Heart right ventricle (tissue), 16 donors: ENCODE results near the gene IGSF9. TPM values are rescaled to one million over a fixed set of nuclear protein-coding genes. Genes with fewer than 3 reads are reported as not detected.

Experiments used
- ATAC-seq, 8 donors: fragments of 200-7000 bp; cut with Tn5 transposase; one replicate each; pipeline ENCODE4 v1.9.1; 2020; ENCODE audit warnings: mild to moderate bottlenecking in 8 of 8, moderate library complexity in 8 of 8, moderate number of reproducible peaks in 1 of 8
- DNase-seq, 2 donors: peaks; one replicate each; pipeline ENCODE4 v3.0.0-alpha.2; 2020
- H3K27ac ChIP-seq, 10 donors: fragments of 200-600 bp; sonication (generic) in 2 of 10; one replicate each; pipeline versions ENCODE4 v1.5.0 to v1.8.0; 2020 to 2022; ENCODE audit warnings: mild to moderate bottlenecking in 3 of 10
- H3K27me3 ChIP-seq, 7 donors: fragments of 200-600 bp; one replicate each; pipeline ENCODE4 v1.8.0; 2021 to 2022; ENCODE audit warnings: mild to moderate bottlenecking in 2 of 7
- H3K36me3 ChIP-seq, 9 donors: fragments of 200-600 bp; sonication (generic) in 1 of 9; one replicate each; pipeline versions ENCODE4 v1.5.0 to v1.8.0; 2020 to 2022; ENCODE audit warnings: mild to moderate bottlenecking in 2 of 9
- H3K4me1 ChIP-seq, 9 donors: fragments of 200-600 bp; sonication (generic) in 1 of 9; one replicate each; pipeline versions ENCODE4 v1.5.0 to v1.8.0; 2020 to 2022; ENCODE audit warnings: mild to moderate bottlenecking in 4 of 9
- H3K4me3 ChIP-seq, 10 donors: fragments of 200-600 bp; sonication (generic) in 2 of 10; one replicate each; pipeline versions ENCODE4 v1.5.0 to v1.8.0; 2020 to 2022; ENCODE audit warnings: mild to moderate bottlenecking in 7 of 10, moderate library complexity in 2 of 10
- H3K9me3 ChIP-seq, 11 donors: fragments of 200-600 bp in 10 of 11; sonication (generic) in 2 of 11; one replicate each; pipeline versions ENCODE4 v1.5.0 to v1.8.0; 2013 to 2022; ENCODE audit warnings: mild to moderate bottlenecking in 2 of 11, control low read depth in 1 of 11, moderate library complexity in 1 of 11
- WGBS, 2 donors: extraction: QIAGEN DNeasy Blood & Tissue Kit; methylation state at CpG; one replicate each; pipeline ENCODE4 v1.1.7; 2013; ENCODE audit warnings: inconsistent platforms in 1 of 2; 5-methylcytosine and 5-hydroxymethylcytosine counted together
- intact Hi-C, 10 donors: fragments of 100-400 bp; cut with DNase I; formaldehyde crosslinking; loops; one replicate each; pipeline versions ENCODE4 v1.11.1 to v1.14.2; 2022
- polyA plus RNA-seq, 2 donors: library from polyadenylated mRNA; stranded (reverse); fragments of 200-250 nt; gene quantifications; one replicate each; pipeline ENCODE4 v1.2.3, GENCODE V29; 2013
- total RNA-seq, 10 donors: library from RNA; stranded (reverse); fragmentation: NEBNext Ultra II Directional in 3 of 10; extraction: Animal tissue kit (Norgen Biotek cat#: 25700) in 3 of 10; gene quantifications; one replicate each; pipeline versions ENCODE4 v1.2.1 to v1.2.4, GENCODE V29; 2021 to 2023
- TF ChIP-seq, protein P1 (sequence below), 9 donors: fragments of 200-600 bp; sonication (generic) in 2 of 9; IDR thresholded peaks; one replicate each; pipeline versions ENCODE4 v1.5.0 to v1.8.0; 2021 to 2022; ENCODE audit warnings: antibody characterized with exemption in 9 of 9, mild to moderate bottlenecking in 5 of 9, moderate library complexity in 1 of 9
- donor health status: Arrhythmogenic right ventricular cardiomyopathy.
- donor health status: ischemic (EF 13 %, LVEDD 7.1; RV severe dilation, severe dysfunction).
- donor health status: healthy with polysubstance abuse.
- donor health status: DM: no; HTN: yes; CAD: no.
- donor health status: DM: no; HTN: no; CAD: no.
- donor health status: ischemic (EF 25% LVEDD 6.9; RV normal size, moderate dysfunction).
- donor health status: ischemic (EF 25% LVEDD 5.7; RV mildly dilated, moderate dysfunction).
- donor health status: healthy.
- donor health status: DM: yes; HTN: yes; CAD: no.
- donor health status: Ischemic cardiomyopathy.
- donor health status: ischemic (EF 35%, LVEDD 5.7; RV mildly dilated, moderate dysfunction).
- donor health status: nonischemic (EF 11% LVEDD 7.7; RV severe dilation, severe dysfunction).
- donor health status: DM: yes; HTN: yes; CAD: no.
- donor health status: PGD.
- donor health status: ischemic (EF 29% LVEDD 5.4; RV normal size, mild dysfunction).
- donor health status: nonischemic (EF 23%, LVEDD 6.1; RV moderate dilation, normal function).

Gene IGSF9
- total and polyA plus RNA-seq, 12 donors: 0.03 to 0.15 (median 0.08) TPM; not detected in 7

DNA sequence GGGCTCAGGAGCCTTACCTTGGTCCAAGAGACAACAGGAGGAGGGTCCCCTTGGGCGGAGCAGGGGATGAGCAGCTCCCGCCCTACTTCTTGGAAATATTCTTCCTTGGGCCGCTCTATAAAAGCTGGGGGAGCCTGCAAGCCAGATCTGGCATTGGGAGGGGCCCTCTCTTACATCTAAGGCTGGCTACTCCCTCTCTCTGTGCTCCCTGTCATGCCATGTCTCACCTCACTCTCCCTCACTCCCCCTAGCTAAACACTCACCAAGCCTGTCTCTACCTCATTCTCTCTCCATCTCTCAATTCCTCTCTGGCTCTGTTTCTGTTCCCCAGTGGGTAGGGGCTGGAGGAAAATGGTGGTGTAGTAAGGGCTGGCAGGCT is 13.6 kb downstream of the IGSF9 start:
- H3K9me3 ChIP-seq: no peaks in the 10 kb centered on the region
- TF ChIP-seq, protein P1, sequence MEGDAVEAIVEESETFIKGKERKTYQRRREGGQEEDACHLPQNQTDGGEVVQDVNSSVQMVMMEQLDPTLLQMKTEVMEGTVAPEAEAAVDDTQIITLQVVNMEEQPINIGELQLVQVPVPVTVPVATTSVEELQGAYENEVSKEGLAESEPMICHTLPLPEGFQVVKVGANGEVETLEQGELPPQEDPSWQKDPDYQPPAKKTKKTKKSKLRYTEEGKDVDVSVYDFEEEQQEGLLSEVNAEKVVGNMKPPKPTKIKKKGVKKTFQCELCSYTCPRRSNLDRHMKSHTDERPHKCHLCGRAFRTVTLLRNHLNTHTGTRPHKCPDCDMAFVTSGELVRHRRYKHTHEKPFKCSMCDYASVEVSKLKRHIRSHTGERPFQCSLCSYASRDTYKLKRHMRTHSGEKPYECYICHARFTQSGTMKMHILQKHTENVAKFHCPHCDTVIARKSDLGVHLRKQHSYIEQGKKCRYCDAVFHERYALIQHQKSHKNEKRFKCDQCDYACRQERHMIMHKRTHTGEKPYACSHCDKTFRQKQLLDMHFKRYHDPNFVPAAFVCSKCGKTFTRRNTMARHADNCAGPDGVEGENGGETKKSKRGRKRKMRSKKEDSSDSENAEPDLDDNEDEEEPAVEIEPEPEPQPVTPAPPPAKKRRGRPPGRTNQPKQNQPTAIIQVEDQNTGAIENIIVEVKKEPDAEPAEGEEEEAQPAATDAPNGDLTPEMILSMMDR (IDR thresholded peaks at IDR 0.05): no peak
- peaks cover 0 to 13% (median 10%) of the 10 kb centered on the region in 9 donors for H3K4me1 ChIP-seq
- H3K27me3 ChIP-seq: no peaks in the 10 kb centered on the region
- intact Hi-C loops: loop anchor here in 1 of 10 donors (10.0 kb wide), 1 partner anchor 443 kb away; no protein-coding TSS in a partner anchor
- H3K27ac ChIP-seq: no peak overlapping the region
- WGBS, 2 donors: 94 to 96% methylated on average over 3 of the region's 3 CpGs
- H3K4me3 ChIP-seq: no peak overlapping the region
- ATAC-seq (no peak), DNase-seq (no peak)
- H3K36me3 ChIP-seq: no peaks in the 10 kb centered on the region

- H3K9me3 ChIP-seq: no peaks in the 10 kb centered on the region
- no peaks in the 10 kb centered on the region for H3K36me3 ChIP-seq
- no peaks in the 10 kb centered on the region for H3K27me3 ChIP-seq
- TF ChIP-seq, protein P1 (IDR thresholded peaks at IDR 0.05): no peak
- H3K27ac ChIP-seq: no peak overlapping the region
- ATAC-seq: no peak
- DNase-seq: no peak
- intact Hi-C loops: loop anchor here in 1 of 10 donors (10.0 kb wide), 1 partner anchor 444 kb away; no protein-coding TSS in a partner anchor
- peaks cover 1 to 11% (median 8%) of the 10 kb centered on the region in 9 donors for H3K4me1 ChIP-seq
- H3K4me3 ChIP-seq: no peak overlapping the region
- 91 to 92% methylated on average over 13 of the region's 13 CpGs for WGBS, 2 donors
These were observed 14.2 kb downstream of the IGSF9 start for GRCh38 chr1:159931101-159931794.

GRCh38 chr1:159930634-159931033 is 14.8 kb downstream of the IGSF9 start:
- Histone ChIP-seq H3K9me3 (no peaks in the 10 kb centered on the region), H3K27me3 (no peaks in the 10 kb centered on the region), H3K27ac (no peak overlapping the region), H3K4me1 (peaks cover 3 to 12% (median 8%) of the 10 kb centered on the region in 9 donors), H3K36me3 (no peaks in the 10 kb centered on the region), H3K4me3 (no peak overlapping the region)
- TF ChIP-seq, protein P1 (IDR thresholded peaks at IDR 0.05): no peak
- ATAC-seq (no peak), DNase-seq (no peak)
- intact Hi-C loops: loop anchor here in 1 of 10 donors (10.0 kb wide), 1 partner anchor 444 kb away; no protein-coding TSS in a partner anchor
- WGBS, 2 donors: 95% methylated on average over 8 of the region's 8 CpGs

- WGBS, 2 donors: 93 to 97% methylated on average over 11 of the region's 11 CpGs
- no peaks in the 10 kb centered on the region for H3K36me3 ChIP-seq
- no peak overlapping the region for H3K4me3 ChIP-seq
- H3K9me3 ChIP-seq: no peaks in the 10 kb centered on the region
- H3K4me1 ChIP-seq: peaks cover 3 to 12% (median 9%) of the 10 kb centered on the region in 9 donors
- no peak for DNase-seq
- H3K27me3 ChIP-seq: no peaks in the 10 kb centered on the region
- intact Hi-C loops: loop anchor here in 1 of 10 donors (10.0 kb wide), 1 partner anchor 445 kb away; no protein-coding TSS in a partner anchor
- no peak overlapping the region for H3K27ac ChIP-seq
- TF ChIP-seq, protein P1 (IDR thresholded peaks at IDR 0.05): no peak
- ATAC-seq: no peak
These were observed 15.2 kb downstream of the IGSF9 start for GRCh38 chr1:159930216-159930615.
